DND-41 (cell line): ENCODE data around the gene C3orf70.

ENCODE experiments used
- ATAC-seq: fragments of 200-7000 bp; cut with Tn5 transposase; 3 replicates; pipeline ENCODE4 v1.9.1; 2021; ENCODE audit warnings: low read depth; ENCODE audit not compliant: insufficient read depth
- DNase-seq: peaks from one replicate; pipeline ENCODE4 v3.0.0-alpha.2; 2020
- H2AFZ ChIP-seq: 2 replicates; pipeline ENCODE4 v1.6.0; 2012; ENCODE audit warnings: low read depth, low read length
- H3K27ac ChIP-seq: 2 replicates; pipeline ENCODE4 v1.5.1; 2012; ENCODE audit warnings: low read length, inconsistent platforms
- H3K27me3 ChIP-seq: fragments of 200-600 bp; sonication (generic); 2 replicates; pipeline ENCODE4 v1.6.0; 2012; ENCODE audit warnings: low read length, mild to moderate bottlenecking, inconsistent platforms; ENCODE audit not compliant: insufficient read depth, poor library complexity
- H3K36me3 ChIP-seq: 2 replicates; pipeline ENCODE4 v1.5.1; 2012; ENCODE audit warnings: low read length, inconsistent platforms; ENCODE audit not compliant: insufficient read depth
- H3K4me1 ChIP-seq: 2 replicates; pipeline ENCODE4 v1.5.1; 2012; ENCODE audit warnings: mild to moderate bottlenecking, low read length; ENCODE audit not compliant: insufficient read depth
- H3K4me2 ChIP-seq: 2 replicates; pipeline ENCODE4 v1.6.0; 2012; ENCODE audit warnings: mild to moderate bottlenecking, moderate library complexity, low read length, inconsistent platforms; ENCODE audit not compliant: insufficient read depth
- H3K4me3 ChIP-seq, 2 experiments: fragments of 200-600 bp in 1 of 2; shearing (Covaris generic) in 1 of 2; 2 replicates each; pipeline ENCODE4 v1.5.1; 2012 to 2016; ENCODE audit warnings: inconsistent platforms in 2 of 2, low read length in 2 of 2, mild to moderate bottlenecking in 2 of 2, low read depth in 1 of 2, moderate library complexity in 1 of 2
- H3K79me2 ChIP-seq: 2 replicates; pipeline ENCODE4 v1.6.0; 2012; ENCODE audit warnings: low read length, inconsistent platforms; ENCODE audit not compliant: insufficient read depth
- H3K9ac ChIP-seq: 2 replicates; pipeline ENCODE4 v1.6.0; 2012; ENCODE audit warnings: low read depth, mild to moderate bottlenecking, inconsistent platforms, low read length, moderate library complexity
- H3K9me3 ChIP-seq: 2 replicates; pipeline ENCODE4 v1.5.1; 2012; ENCODE audit warnings: low read length, moderate library complexity, mild to moderate bottlenecking, inconsistent platforms; ENCODE audit not compliant: insufficient read depth, severe bottlenecking
- H4K20me1 ChIP-seq: 2 replicates; pipeline ENCODE4 v1.6.0; 2012; ENCODE audit warnings: low read length; ENCODE audit not compliant: insufficient read depth
- EZH2 ChIP-seq: IDR thresholded peaks from 3 replicates; pipeline ENCODE4 v1.6.1; 2012; ENCODE audit warnings: borderline replicate concordance, low read depth, mild to moderate bottlenecking, moderate library complexity, low read length, inconsistent platforms; ENCODE audit not compliant: severe bottlenecking
- TF ChIP-seq, protein P1 (sequence below): IDR thresholded peaks from 2 replicates; pipeline ENCODE4 v1.5.1; 2012; ENCODE audit warnings: borderline replicate concordance, low read length, moderate library complexity, mild to moderate bottlenecking; ENCODE audit not compliant: poor library complexity, severe bottlenecking; ENCODE audit errors: extremely low read depth

The C3orf70 gene

DNA sequence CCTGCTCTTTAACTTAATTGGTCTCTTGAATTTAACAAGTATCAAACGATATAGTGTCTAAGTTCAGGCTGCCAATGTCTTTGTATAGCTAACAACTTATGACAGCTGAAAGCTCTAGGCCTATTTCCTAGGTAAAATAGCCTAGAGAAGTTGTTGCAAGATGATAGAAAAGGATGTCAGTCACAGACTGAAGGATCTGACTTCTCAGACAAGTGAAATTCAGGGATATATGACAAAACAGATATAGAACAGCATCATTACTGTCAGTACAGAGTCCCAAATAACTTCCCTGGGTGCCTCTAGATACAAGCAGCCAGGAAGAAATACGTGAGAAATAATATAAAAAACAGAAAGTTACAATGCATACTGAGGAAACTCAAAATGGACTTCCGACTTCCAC, 26.7 kb downstream of the C3orf70 start:
- TF ChIP-seq EZH2, result no peak
- TF ChIP-seq, protein P1, sequence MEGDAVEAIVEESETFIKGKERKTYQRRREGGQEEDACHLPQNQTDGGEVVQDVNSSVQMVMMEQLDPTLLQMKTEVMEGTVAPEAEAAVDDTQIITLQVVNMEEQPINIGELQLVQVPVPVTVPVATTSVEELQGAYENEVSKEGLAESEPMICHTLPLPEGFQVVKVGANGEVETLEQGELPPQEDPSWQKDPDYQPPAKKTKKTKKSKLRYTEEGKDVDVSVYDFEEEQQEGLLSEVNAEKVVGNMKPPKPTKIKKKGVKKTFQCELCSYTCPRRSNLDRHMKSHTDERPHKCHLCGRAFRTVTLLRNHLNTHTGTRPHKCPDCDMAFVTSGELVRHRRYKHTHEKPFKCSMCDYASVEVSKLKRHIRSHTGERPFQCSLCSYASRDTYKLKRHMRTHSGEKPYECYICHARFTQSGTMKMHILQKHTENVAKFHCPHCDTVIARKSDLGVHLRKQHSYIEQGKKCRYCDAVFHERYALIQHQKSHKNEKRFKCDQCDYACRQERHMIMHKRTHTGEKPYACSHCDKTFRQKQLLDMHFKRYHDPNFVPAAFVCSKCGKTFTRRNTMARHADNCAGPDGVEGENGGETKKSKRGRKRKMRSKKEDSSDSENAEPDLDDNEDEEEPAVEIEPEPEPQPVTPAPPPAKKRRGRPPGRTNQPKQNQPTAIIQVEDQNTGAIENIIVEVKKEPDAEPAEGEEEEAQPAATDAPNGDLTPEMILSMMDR, result no peak
- no peak overlapping the region for H3K27ac ChIP-seq
- DNase-seq, result no peak
- no peak for ATAC-seq
- no peaks in the 10 kb centered on the region for H3K36me3 ChIP-seq
- H2AFZ ChIP-seq, result no peak overlapping the region
- no peak overlapping the region for H3K4me3 ChIP-seq
- H3K79me2 ChIP-seq, result no peaks in the 10 kb centered on the region
- H3K9me3 ChIP-seq, result no peaks in the 10 kb centered on the region
- H4K20me1 ChIP-seq, result no peaks in the 10 kb centered on the region
- no peak overlapping the region for H3K4me2 ChIP-seq
- no peaks in the 10 kb centered on the region for H3K4me1 ChIP-seq
- H3K9ac ChIP-seq, result no peak overlapping the region
- H3K27me3 ChIP-seq, result no peaks in the 10 kb centered on the region

DNA sequence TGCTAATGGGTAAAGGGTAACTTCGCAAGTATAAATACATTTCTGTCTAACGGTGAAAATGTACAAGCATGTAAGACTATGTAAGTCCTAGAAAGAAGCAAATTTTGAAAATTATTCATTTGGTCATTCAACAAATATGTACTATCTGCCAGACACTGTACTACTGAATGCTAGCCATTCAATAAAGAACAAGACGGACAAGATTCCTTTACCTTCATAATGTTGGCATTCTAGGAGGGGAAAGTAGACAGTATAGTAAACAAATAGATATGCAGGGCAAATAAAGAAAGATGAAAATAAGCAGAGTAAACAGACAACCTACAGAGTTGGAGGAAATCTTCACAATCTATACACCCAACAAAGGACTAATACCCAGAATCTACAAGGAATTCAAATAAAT, 32.7 kb downstream of the C3orf70 start:
- H3K79me2 ChIP-seq, result no peaks in the 10 kb centered on the region
- H3K4me1 ChIP-seq, result no peaks in the 10 kb centered on the region
- H3K27me3 ChIP-seq, result no peaks in the 10 kb centered on the region
- ATAC-seq, result no peak
- H4K20me1 ChIP-seq, result no peaks in the 10 kb centered on the region
- no peak overlapping the region for H3K4me3 ChIP-seq
- H3K27ac ChIP-seq, result no peak overlapping the region
- TF ChIP-seq, protein P1, result no peak
- TF ChIP-seq EZH2, result no peak
- no peak overlapping the region for H3K4me2 ChIP-seq
- no peaks in the 10 kb centered on the region for H3K9me3 ChIP-seq
- no peak for DNase-seq
- H3K9ac ChIP-seq, result no peak overlapping the region
- H3K36me3 ChIP-seq, result no peaks in the 10 kb centered on the region
- H2AFZ ChIP-seq, result no peak overlapping the region

DNA sequence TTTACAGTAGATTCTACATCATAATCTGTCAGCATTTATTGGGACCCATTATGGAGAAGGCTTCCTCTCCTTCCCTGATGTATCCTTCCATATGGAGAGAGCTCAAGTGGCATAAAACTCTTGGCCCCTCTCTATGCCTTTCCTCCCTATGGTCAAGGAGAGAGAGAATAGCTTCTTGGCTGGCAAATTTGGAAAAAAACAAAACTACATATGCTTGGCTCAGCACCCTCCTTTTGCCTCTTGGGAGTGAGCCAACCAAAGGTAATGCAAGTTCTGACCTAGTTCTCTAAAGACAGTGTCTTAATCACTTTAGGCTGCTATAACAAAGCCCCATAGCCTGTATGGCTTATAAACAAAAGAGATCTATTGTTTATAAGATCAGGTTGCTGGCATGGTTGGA, 37.5 kb downstream of the C3orf70 start:
- Histone ChIP-seq H3K79me2 (no peaks in the 10 kb centered on the region), H3K9ac (no peak overlapping the region), H4K20me1 (no peaks in the 10 kb centered on the region), H3K27me3 (no peaks in the 10 kb centered on the region), H2AFZ (no peak overlapping the region), H3K27ac (no peak overlapping the region), H3K4me1 (no peaks in the 10 kb centered on the region), H3K4me3 (no peak overlapping the region), H3K36me3 (no peaks in the 10 kb centered on the region), H3K9me3 (no peaks in the 10 kb centered on the region), H3K4me2 (no peak overlapping the region)
- DNase-seq (no peak), ATAC-seq (no peak)
- TF ChIP-seq, protein P1, result no peak
- TF ChIP-seq EZH2, result no peak

DNA sequence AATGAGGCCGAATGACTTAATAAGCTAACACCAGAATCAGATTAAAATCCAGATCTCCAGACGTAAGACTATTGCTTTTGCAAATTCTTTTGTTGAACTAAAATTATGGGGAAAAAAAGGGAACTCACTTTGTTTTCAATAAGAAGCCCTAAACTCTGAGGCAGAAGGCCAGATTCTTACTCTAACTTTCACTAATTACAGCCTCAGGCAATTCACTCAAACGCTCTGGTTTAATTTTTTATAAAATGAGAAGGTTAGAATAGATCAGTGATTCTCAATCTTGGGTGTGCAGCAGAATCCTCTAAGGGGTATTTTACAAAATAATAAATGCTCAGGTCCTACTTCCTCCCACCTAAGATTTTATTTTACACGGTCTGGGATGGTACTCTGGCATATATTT, 38.1 kb downstream of the C3orf70 start:
- Histone ChIP-seq H3K4me2 (no peak overlapping the region), H3K4me3 (no peak overlapping the region), H3K9ac (no peak overlapping the region), H3K79me2 (no peaks in the 10 kb centered on the region), H3K27me3 (no peaks in the 10 kb centered on the region), H3K9me3 (no peaks in the 10 kb centered on the region), H2AFZ (no peak overlapping the region), H3K36me3 (no peaks in the 10 kb centered on the region), H3K4me1 (no peaks in the 10 kb centered on the region), H3K27ac (no peak overlapping the region), H4K20me1 (no peaks in the 10 kb centered on the region)
- DNase-seq (no peak), ATAC-seq (no peak)
- no peak for TF ChIP-seq EZH2
- TF ChIP-seq, protein P1, result no peak
